Right lobe of liver (tissue), 4 donors: ENCODE measurements around the gene PSMD13.

Experiments
- CTCF ChIP-seq, 4 donors: fragments of 200-600 bp in 3 of 4; fragments of 450-650 bp in 1 of 4; IDR thresholded peaks; one replicate each; pipeline versions ENCODE4 v1.5.1 to v1.8.0; 2016 to 2022; ENCODE audit warnings: antibody characterized with exemption in 4 of 4, mild to moderate bottlenecking in 2 of 4
- POLR2A ChIP-seq: fragments of 450-650 bp; IDR thresholded peaks from one replicate; pipeline ENCODE4 v1.6.1; 2017; ENCODE audit warnings: antibody characterized with exemption, mild to moderate bottlenecking
- donor health status: DM: no; HTN: no; CAD: no.
- donor health status: DM: no; HTN: no; CAD: no.
- donor health status: DM: no; HTN: yes; CAD: no.

GRCh38 chr11:197741-198235 lies 39.0 kb upstream of the PSMD13 start:
- TF ChIP-seq CTCF (IDR thresholded peaks at IDR 0.05) = no peak
- no peak for TF ChIP-seq POLR2A
